Hepatocyte (in vitro differentiated cells): Measurements from ENCODE around the gene MICAL2.

Experiments
- CTCF ChIP-seq: fragments of 200-600 bp; sonication (generic); IDR thresholded peaks from 2 replicates; pipeline ENCODE4 v1.5.1; 2016; ENCODE audit warnings: antibody characterized with exemption, mild to moderate bottlenecking; ENCODE audit not compliant: poor library complexity
- EZH2 ChIP-seq: fragments of 200-600 bp; sonication (generic); IDR thresholded peaks from 2 replicates; pipeline ENCODE4 v1.6.1; 2016; ENCODE audit warnings: antibody characterized with exemption, mild to moderate bottlenecking, borderline replicate concordance
- EZH2phosphoT487 ChIP-seq: fragments of 200-600 bp; sonication (generic); IDR thresholded peaks from one replicate; pipeline ENCODE4 v1.6.1; 2018; ENCODE audit warnings: antibody characterized with exemption, mild to moderate bottlenecking, low read depth, moderate library complexity; ENCODE audit not compliant: unreplicated experiment, severe bottlenecking

GRCh38 chr11:12202661-12203310 lies 92.4 kb downstream of the MICAL2 start:
- TF ChIP-seq CTCF (no peak), EZH2 (no peak), EZH2phosphoT487 (no peak)
